SU-DHL-6 (cell line): ENCODE results near the gene ST6GALNAC2.
"Not testable (repeated sequence)": the region's sequence is repeated elsewhere in the genome, so short reads cannot be mapped to it uniquely, and the experiment has no call there.

Experiments used
- H2AFZ ChIP-seq: fragments of 200-600 bp; sonication (generic); 2 replicates; pipeline ENCODE4 v1.6.1; 2014; ENCODE audit warnings: low read depth, mild to moderate bottlenecking, moderate library complexity, mixed read lengths, antibody characterized with exemption, low read length; ENCODE audit not compliant: severe bottlenecking
- H3F3A ChIP-seq: fragments of 200-600 bp; shearing (Covaris generic); 2 replicates; pipeline ENCODE4 v1.6.0; 2016; ENCODE audit warnings: antibody characterized with exemption, mild to moderate bottlenecking; ENCODE audit not compliant: insufficient read depth
- H3K27ac ChIP-seq: fragments of 200-600 bp; sonication (generic); 2 replicates; pipeline ENCODE4 v1.5.1; 2016; ENCODE audit warnings: low read depth, mild to moderate bottlenecking, low read length, moderate library complexity, mixed read lengths
- H3K27me3 ChIP-seq: fragments of 200-600 bp; sonication (generic), shearing (Covaris generic); 2 replicates; pipeline ENCODE4 v1.6.0; 2014; ENCODE audit warnings: mild to moderate bottlenecking, low read length
- H3K36me3 ChIP-seq: fragments of 200-600 bp; sonication (generic); 2 replicates; pipeline ENCODE4 v1.6.1; 2014; ENCODE audit warnings: mild to moderate bottlenecking, low read length, mixed read lengths
- H3K4me2 ChIP-seq: fragments of 300-600, 200-600 bp; shearing (Covaris generic), sonication (generic); 2 replicates; pipeline ENCODE4 v1.6.0; 2014; ENCODE audit warnings: low read length, low read depth, mild to moderate bottlenecking; ENCODE audit not compliant: poor library complexity, severe bottlenecking
- H3K4me3 ChIP-seq: fragments of 200-600 bp; sonication (generic); 2 replicates; pipeline ENCODE4 v1.5.1; 2014; ENCODE audit warnings: antibody characterized with exemption, low read length, mild to moderate bottlenecking, mixed read lengths; ENCODE audit not compliant: insufficient read depth, poor library complexity, severe bottlenecking
- H3K79me2 ChIP-seq: fragments of 200-600 bp; sonication (generic); 2 replicates; pipeline ENCODE4 v1.6.1; 2014; ENCODE audit warnings: mild to moderate bottlenecking, low read length, moderate library complexity; ENCODE audit not compliant: insufficient read depth
- H3K9ac ChIP-seq: fragments of 200-600 bp; sonication (generic); 2 replicates; pipeline ENCODE4 v1.7.0; 2014; ENCODE audit warnings: mild to moderate bottlenecking, low read length
- H3K9me2 ChIP-seq: fragments of 200-600 bp; sonication (generic); replicated peaks from 2 replicates; pipeline ENCODE4 v1.6.1; 2014; ENCODE audit warnings: low read length; ENCODE audit not compliant: insufficient read depth
- H3K9me3 ChIP-seq: fragments of 200-600 bp; sonication (generic); 2 replicates; pipeline ENCODE4 v1.6.1; 2014; ENCODE audit warnings: low read length, mixed read lengths; ENCODE audit not compliant: insufficient read depth
- H4K20me1 ChIP-seq: fragments of 200-600 bp; sonication (generic); 2 replicates; pipeline ENCODE4 v1.6.1; 2014; ENCODE audit warnings: low read depth, mild to moderate bottlenecking, antibody characterized with exemption, low read length, moderate library complexity, mixed read lengths
- CTCF ChIP-seq: fragments of 200-600 bp; sonication (generic); IDR thresholded peaks from one replicate; pipeline ENCODE4 v1.5.1; 2017; ENCODE audit warnings: antibody characterized with exemption, mild to moderate bottlenecking, low read length, moderate library complexity; ENCODE audit not compliant: insufficient read depth, poor library complexity, severe bottlenecking
- EZH2phosphoT487 ChIP-seq: fragments of 200-600 bp; sonication (generic), shearing (Covaris generic); conservative IDR thresholded peaks from 2 replicates; pipeline ENCODE4 v1.6.1; 2018; ENCODE audit warnings: mild to moderate bottlenecking, antibody characterized with exemption, low read length, moderate library complexity, mixed read lengths

Gene ST6GALNAC2

GRCh38 chr17:76612977-76613851 lies 27.6 kb upstream of the ST6GALNAC2 start:
- Histone ChIP-seq H3K9me3 (no peaks in the 10 kb centered on the region), H3K27ac (no peak overlapping the region), H2AFZ (no peak overlapping the region), H3K79me2 (no peaks in the 10 kb centered on the region), H3F3A (no peaks in the 10 kb centered on the region), H3K4me3 (no peak overlapping the region), H3K9me2 (no peaks in the 10 kb centered on the region), H3K4me2 (no peak overlapping the region), H4K20me1 (no peaks in the 10 kb centered on the region), H3K27me3 (no peaks in the 10 kb centered on the region), H3K9ac (no peak overlapping the region), H3K36me3 (no peaks in the 10 kb centered on the region)
- TF ChIP-seq EZH2phosphoT487 (no peak), CTCF (no peak)

DNA sequence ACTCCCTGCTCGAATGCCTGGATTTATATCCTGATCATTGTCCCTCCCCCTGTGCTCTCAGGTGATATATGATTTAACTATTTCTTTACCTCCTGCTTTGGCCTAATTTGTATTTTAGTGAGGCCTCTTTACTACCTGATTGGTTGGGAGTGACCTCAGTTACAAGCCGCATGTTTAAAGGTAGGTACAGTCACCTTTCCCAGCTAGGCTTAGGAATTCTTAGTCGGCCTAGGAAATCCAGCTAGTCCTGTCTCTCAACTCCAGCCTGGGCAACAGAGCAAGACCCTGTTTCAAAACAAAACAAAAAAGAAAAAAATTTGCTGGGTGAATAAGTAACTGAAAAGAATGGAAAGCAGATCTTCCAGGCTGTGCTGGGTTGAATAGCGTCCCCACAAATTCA lies 26.8 kb upstream of the ST6GALNAC2 start:
- no peak for TF ChIP-seq EZH2phosphoT487
- TF ChIP-seq CTCF, result no peak
- no peaks in the 10 kb centered on the region for H3K36me3 ChIP-seq
- H3K4me3 ChIP-seq, result no peak overlapping the region
- H4K20me1 ChIP-seq, result no peaks in the 10 kb centered on the region
- H3K9me2 ChIP-seq, result no peaks in the 10 kb centered on the region
- H3K9me3 ChIP-seq, result no peaks in the 10 kb centered on the region
- no peak overlapping the region for H2AFZ ChIP-seq
- no peaks in the 10 kb centered on the region for H3F3A ChIP-seq
- H3K9ac ChIP-seq, result no peak overlapping the region
- no peak overlapping the region for H3K27ac ChIP-seq
- H3K4me2 ChIP-seq, result no peak overlapping the region
- no peaks in the 10 kb centered on the region for H3K79me2 ChIP-seq
- no peaks in the 10 kb centered on the region for H3K27me3 ChIP-seq

- no peak overlapping the region for H3K4me2 ChIP-seq
- H3K9ac ChIP-seq, result no peak overlapping the region
- H4K20me1 ChIP-seq, result no peaks in the 10 kb centered on the region
- H3K9me2 ChIP-seq, result no peaks in the 10 kb centered on the region
- no peak overlapping the region for H3K27ac ChIP-seq
- no peaks in the 10 kb centered on the region for H3F3A ChIP-seq
- H3K79me2 ChIP-seq, result no peaks in the 10 kb centered on the region
- no peaks in the 10 kb centered on the region for H3K36me3 ChIP-seq
- H3K4me3 ChIP-seq, result no peak overlapping the region
- no peak overlapping the region for H2AFZ ChIP-seq
- no peaks in the 10 kb centered on the region for H3K27me3 ChIP-seq
- H3K9me3 ChIP-seq, result no peaks in the 10 kb centered on the region
- TF ChIP-seq CTCF (no peak), EZH2phosphoT487 (no peak)
Measured at GRCh38 chr17:76611758-76612157, 26.1 kb upstream of the ST6GALNAC2 start.

DNA sequence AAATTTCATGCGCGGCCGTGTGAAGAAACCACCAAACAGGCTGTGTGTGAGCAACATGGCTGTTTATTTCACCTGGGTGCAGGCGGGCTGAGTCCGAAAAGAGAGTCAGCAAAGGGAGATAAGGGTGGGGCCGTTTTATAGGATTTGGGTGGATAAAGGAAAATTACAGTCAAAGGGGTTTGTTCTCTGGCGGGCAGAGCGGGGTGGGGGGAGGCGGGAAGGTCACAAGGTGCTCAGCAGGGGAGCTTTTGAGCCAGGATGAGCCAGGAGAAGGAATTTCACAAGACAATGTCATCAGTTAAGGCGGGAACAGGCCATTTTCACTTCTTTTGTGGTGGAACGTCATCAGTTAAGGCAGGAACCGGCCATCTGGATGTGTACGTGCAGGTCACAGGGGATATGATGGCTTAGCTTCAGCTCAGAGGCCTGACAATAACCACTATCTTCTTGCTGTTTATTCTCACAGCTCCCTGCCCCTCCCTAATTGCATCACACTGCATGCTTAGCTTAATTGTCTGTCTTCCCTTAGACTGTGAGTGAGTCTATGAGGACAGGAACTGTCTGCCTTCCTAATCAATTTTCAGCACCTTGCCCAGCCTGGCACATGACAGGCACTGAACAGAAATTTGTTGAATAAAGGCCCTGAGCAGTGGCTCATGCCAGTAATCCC lies 25.6 kb upstream of the ST6GALNAC2 start:
- not testable (repeated sequence) for H3K4me2 ChIP-seq, H3K79me2 ChIP-seq, H3F3A ChIP-seq, H4K20me1 ChIP-seq, H3K4me3 ChIP-seq, H3K36me3 ChIP-seq, H3K27me3 ChIP-seq, H3K9ac ChIP-seq, H3K9me3 ChIP-seq, H2AFZ ChIP-seq, H3K27ac ChIP-seq, H3K9me2 ChIP-seq

DNA sequence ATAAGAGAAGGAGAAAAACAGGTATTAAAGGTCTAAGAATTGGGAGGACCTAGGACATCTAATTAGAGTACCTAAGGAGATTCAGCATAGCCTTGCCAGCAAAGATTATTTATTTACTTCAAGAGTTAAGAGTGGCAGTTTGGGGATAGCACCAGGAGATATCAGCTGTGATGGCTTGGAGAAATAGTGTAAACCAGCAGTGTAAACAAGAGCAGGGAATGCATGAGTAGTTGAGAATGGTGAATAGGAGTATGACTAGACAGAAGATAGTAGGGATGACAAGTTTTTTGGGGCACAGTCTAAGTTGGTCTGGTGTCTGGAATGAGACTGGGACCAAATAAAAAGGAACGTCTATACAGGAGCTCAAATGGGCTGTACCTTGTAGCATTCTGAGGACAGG lies 21.0 kb upstream of the ST6GALNAC2 start:
- H3K9me2 ChIP-seq, H3K4me3 ChIP-seq, H3K79me2 ChIP-seq, H3K4me2 ChIP-seq, H3K27me3 ChIP-seq, H3F3A ChIP-seq, H3K36me3 ChIP-seq, H3K9ac ChIP-seq, H2AFZ ChIP-seq, H4K20me1 ChIP-seq, H3K27ac ChIP-seq, H3K9me3 ChIP-seq: not testable (repeated sequence)
